HuH-7.5 (cell line): Measurements from ENCODE around the gene ERC2.

Experiments used
- DNase-seq: peaks from one replicate; pipeline ENCODE4 v3.0.0; 2011; ENCODE audit warnings: low spot score

ERC2 gene

DNA sequence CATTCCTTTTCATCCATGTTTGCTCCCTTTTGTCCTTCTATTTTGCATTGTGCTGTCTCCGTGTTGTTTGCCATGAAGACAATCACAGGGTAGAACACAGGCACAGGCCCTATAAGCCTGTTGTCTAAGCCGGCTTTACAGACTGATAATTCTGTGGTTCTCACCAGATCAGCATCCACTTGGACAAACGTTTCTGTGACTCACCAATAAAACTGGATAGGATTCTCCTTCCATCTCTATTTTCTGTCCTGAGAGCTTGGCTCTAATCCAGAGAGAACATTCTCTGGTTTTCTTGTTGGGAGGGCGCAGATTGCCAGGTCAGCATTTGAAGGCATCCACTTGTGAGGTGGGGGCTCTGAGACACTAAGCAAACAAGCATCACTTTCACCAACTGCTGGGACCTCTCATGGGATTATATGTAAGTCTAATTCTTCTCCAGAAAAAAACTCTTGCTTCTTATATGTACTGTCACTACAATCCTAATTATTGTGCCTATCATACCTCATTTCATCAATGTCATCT, 101.6 kb downstream of the ERC2 start:
- DNase-seq = no peak

DNA sequence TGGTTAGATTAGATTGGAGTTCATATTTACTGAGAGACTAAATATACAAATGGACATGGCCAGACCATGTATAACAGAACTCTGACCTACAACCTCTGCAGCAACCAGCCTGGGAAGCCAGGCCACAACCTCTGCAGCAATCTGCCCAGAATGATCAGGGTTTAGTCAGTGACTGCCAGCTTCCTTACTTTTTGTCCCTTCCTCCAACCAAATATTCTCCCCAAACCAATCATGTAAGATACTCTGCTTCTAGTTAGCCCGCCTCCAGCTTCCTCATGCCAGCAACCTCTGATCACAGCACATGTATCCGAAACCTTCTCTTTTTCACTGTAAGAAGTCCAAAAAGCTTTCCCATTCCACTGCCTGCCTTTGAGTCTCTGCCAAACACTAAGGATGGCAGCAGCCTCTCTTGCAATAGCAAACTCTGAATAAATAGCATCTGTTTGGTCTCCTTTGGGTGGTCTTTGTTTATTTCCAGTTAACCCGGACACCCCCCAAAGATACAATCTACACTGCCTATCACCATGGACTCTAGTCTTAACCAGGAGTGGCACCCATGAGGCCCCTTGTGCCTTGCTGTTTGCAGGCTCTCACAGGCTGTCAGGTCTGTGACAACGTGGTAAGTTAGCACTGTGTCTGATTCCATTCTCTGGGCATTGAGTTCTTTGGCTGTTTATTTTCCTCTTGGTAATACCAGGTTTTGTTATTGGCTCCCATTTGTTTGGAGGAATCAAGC, 102.2 kb downstream of the ERC2 start:
- DNase-seq = no peak

DNA sequence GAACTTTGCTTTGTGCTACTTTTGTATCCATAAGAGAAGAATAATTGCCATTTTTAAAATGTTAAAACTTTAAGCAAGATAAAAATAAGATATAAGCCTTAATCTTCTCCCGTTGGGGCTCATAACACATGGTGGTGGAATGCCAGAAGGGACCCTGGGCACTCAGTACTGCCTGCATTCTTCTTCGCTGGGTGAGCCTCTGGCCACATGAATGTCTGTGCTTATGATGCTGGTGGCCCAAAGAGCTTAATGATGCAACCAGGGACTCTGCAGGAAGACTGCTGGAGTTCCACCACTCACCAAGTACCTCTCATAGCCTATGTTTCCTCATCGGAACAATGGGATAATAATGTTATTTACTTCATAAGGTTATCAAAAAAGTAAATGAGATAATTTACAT, 103.6 kb downstream of the ERC2 start:
- DNase-seq = no peak

DNA sequence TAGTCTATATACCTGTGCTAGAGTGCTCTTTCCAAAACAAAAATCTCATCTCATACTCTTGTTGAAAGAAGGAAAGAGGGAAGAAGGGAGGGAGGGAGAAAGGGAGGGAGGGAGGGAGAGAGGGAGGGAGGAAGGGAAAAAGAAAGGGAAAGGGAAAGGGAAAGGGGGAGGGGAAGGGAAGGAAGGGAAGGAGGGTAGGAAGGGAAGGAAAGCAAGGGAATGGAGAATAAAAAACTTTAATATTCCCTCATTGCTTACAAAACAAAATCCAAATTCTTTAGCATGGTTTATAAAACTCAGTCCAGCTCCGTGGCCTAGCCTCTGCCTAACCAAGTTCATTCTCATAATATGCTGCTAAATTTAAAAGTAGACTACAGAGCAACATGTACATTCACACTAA, 104.5 kb downstream of the ERC2 start:
- no peak for DNase-seq

DNA sequence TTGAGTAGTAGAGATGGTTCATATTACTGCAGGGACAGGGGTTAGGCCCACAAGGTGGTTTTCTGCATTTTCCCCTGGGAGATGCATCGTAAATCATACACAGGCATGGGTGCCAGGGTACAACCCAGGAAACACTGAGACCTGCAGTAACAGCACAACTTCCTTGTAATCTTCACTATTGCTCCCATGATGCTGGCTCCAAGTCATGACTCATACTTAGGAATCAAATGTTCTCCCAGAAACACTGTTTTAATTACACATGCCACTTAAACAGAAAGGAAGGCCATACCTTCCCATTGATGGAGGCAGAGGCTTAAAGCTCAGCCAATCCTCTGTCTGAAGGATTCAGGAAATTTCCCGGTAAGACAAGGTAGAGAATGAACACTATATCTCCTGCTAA, 106.5 kb downstream of the ERC2 start:
- DNase-seq = no peak

DNA sequence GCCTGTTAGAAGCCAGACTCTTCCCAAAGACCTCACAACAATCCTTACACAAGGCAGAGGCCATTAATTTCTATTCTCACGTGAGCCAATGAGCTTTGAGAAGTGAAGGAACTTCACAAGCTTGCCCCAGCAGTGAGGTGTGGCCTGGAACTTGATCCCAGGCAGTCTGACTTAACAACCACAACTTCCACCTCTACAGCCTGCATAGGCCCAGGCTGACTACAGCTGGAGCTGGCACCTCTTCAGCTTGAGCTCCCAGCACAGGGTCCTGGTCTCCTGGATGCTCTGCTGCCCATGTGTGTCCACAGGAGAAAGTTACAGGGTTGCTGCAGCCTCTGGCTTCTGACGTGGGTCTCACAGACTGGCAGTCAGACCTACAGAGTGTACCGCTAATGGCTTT, 111.0 kb downstream of the ERC2 start:
- no peak for DNase-seq

DNA sequence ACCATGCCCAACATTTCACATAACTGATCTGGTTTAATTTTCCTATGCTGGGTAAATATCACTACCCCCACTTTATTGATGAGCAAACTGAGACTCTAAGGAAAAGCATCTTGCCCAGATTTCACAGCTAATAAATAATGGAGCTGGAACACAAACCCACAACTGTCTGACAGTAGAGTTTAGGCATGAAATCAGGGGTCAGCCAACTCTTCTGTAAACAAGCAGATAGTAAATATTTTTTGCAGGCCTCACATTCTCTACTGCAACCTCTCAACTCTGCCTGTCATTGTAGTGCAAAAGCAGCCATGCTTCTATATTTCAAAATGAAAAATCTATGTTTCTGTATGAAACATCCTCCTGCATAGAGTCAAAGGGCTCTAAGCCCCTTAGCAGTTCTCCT, 111.5 kb downstream of the ERC2 start:
- no peak for DNase-seq

DNA sequence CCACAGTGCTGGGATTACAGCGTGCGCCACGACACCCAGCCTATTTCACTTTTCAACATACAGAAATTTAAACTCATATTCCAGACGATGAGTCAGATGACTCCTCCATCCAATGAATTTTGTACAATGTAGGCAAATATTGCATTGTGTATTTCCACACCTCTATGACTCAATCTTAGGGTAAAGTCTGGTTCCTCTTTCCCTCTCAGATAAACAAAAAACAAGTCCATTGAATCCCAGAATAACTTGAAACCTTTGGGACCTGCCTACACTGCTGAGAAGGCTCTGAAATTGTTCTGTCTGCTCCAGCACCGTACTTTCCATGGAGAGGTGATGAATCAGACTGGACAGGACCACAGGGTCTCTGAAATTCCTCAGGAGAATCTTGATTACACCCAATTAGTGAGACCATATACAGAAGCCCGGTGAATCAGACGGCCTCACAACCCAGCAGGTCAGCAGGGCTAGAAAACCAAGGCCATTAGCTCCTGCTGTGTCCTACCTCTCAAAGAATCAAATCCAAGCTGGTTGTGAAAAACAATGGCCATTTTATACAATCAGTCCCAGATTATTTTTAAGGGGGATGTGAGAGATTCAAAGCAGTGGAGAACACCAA, 112.6 kb downstream of the ERC2 start:
- no peak for DNase-seq

DNA sequence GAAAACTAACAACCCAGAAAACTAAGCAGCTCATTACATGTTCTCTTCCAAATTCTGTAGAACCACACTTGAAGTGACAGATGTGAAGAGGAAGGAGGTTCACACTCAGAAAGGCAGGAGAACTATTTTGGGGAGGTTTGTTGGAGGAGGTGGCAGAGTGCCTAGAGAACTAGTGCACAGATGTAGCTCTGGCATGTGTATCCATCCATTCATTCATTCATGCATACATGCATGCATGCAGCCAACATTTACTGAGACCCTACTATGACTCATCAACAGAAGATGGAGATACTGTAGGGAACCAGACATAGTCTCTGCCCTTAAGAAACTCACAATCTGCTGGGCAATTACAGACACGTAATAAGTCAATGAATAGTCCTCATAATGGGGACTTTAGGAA, 116.7 kb downstream of the ERC2 start:
- no peak for DNase-seq

DNA sequence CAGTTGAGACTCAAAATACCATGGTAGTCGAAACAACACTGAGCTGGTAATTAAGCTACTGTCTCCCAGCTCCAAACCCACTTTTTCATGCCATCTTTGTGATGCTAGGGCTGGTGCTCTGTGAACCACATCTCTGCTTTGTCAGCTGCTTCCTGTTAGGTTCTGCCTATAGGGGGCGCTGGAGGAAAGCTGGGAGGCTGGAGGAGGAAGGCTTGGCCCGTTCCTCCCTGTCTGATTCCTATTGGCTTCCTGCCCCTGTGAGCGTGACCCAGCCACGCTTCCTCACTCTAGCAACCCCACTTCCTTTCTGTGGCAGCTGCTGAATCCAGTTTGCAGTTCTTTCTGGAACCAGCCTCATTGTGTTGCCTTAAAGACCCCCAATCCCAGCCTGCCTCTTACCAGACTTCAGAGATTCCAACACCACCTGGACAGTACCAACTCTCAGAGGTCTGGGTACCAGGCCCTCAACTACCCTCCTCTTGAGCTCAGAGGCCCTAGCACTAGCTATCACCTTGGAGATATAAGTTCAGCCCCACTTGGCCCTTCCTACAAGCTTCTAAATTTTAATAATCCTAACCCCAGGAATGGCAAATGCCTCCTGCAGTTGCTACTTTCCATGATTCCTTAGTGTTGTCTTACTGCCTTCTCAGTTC, 120.9 kb downstream of the ERC2 start:
- DNase-seq = no peak

DNA sequence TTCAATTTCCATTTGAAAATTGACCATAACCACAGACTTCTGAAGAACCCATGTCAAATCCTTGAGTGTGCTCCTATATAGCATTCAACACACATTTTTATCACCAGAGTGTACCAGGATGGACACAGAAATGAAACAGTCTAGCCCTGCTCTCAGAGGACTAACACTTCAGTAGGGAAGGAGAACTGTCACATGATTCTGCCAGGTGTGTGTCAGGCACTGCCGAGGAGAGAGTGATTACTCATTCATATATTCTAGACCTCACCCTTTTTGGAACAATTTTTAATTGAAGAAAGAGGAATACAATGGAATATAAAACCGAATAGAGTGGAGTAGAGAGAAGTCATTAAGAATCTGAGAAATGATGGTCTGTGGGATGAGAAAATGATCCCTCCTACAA, 125.8 kb downstream of the ERC2 start:
- DNase-seq = no peak

DNA sequence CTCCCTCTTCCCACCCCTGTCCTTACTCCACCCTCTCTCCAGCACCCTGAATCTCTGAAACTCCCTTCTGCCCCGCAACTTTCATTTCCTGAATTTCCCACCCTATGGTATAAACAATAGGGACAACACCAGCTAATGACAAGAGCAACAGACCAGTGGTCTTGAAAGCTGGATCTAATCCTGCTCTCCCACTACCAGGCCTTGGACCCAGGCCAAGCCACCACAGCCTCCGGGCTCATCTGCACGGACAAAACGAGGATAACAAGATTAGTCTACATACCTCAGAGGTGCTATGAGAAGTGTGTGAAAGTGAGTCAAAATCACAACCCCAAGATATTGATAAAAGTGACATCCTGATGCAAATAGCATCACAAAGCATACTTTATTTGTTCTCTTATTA, 128.6 kb downstream of the ERC2 start:
- DNase-seq = no peak

DNA sequence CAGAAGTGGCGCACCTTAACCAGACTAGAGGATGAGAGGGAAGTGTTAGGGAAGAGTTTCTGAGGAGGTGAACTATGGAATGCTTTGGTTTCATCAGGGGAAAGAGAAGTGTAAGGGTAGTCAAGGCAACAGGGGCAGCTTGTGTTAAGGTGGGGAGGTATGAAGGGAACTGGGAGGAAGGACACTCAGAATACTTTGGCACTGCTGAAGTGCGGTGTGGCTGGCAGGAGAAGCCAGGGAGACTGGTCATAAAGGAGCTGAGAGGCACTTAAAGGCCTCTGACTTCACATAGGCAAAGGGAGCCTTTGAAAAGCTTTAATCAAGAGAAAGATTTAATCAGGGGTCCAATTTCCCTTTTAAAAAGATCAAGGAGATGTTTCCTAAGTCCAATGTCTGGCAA, 129.0 kb downstream of the ERC2 start:
- no peak for DNase-seq

DNA sequence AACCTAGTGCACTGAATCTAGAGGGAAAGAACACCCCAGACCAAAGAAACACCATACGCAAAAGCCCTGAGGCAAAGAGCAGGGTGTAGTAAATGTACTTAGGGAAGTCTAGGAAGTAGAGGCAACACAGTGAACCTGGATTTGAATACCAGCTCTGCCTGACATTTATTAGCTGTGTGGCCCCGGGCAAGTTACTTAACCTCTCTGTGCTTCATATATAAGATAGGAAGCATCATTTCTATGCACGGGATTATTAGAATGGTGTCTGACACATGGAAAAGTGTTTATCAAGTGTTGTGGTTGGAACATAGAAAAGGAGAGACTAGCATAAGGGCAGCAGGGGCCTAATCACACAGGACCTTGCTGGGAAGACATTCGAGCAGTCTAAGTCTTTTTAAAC, 132.2 kb downstream of the ERC2 start:
- no peak for DNase-seq

DNA sequence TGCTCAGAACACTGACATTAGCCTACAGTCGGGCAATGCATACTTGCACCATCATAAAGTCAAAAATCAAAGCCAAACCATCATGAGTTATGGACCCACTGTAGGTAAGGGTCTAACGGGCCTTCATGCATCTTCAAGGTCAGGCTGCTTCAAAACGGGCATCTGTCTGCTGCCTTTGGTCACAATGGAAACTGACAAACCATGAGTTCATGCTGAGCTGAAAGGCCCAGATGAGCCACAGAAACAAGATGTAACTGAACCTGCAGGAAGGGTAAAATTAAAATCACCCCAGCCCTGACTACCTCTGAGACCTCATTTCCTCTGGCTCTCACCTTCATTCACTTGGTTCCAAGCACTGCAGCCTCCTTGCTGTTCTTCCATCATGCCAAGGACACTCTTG, 143.8 kb downstream of the ERC2 start:
- no peak for DNase-seq

DNA sequence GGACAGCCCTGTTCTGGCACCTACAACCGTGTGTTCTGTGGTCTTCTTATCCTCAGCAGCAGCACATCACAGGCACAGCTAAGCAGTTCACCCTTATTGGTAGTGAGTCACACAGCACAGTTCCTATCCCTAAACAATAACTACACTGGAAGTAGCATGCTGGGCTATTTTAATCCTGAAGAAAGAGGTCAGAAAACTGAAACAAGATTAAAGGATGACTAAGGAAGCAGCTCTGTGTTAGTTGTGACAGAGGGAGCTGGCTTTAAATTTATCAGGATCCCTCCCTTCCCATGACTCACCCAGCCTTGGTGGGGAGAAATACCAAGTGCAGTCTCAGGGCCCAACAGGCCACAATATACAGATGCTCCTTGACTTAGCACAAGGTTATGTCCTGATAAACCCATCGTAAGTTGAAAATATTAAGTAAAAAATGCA, 144.3 kb downstream of the ERC2 start:
- DNase-seq = no peak

DNA sequence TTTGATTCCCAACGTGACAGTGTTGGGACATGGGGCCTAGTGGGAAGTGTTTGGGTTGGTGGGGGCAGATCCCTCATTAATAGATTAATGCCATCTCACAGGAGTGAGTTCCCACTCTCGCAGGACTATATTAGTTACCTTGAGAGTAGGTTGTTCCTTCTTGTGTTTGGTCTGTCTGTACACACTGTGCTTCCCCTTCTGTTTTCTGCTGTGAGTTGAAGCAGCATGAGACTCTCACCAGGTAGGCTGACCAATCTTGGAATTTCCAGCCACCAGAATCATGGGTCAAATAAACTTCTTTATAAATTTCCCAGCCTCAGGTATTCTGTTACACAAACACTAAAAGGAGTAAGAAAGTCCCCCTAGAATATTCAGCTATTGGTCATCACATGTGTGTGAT, 145.4 kb downstream of the ERC2 start:
- DNase-seq = no peak

DNA sequence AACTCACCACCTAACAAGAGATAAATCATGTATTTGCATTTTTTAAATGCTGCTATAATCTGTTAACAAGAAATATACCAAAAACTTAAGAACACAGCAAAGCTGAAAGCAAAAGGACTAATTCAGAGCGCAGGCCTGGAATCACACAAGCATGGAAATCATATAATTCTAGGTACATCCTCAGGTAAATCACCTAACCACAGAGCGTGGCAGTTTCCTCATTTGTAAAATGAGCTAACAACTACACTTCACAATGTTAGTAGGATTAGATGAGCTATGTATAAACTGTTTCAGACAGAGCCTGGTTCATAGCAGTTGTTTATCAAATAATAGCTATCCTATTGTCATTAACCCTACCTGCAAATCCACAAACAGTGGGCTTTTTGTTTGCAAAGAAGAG, 146.4 kb downstream of the ERC2 start:
- DNase-seq = no peak

DNA sequence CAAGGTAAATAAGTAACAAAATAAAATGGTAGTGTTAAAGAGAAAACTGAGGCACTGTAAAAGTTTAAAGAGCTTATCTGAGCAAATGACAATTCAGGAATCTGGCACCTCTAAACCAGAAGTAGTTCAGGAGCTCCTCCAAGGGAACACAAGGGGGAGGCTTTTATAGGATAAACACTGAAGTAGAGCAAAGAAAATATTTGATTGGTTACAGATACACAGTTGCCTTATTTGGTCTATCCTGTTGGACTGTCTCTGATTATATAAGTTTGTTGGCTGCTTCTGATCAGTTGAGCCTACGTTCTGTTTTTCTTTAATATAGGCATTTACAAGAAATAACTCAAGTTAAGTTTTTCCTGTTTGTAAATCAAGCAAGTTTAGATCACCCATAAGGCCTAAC, 146.9 kb downstream of the ERC2 start:
- no peak for DNase-seq

DNA sequence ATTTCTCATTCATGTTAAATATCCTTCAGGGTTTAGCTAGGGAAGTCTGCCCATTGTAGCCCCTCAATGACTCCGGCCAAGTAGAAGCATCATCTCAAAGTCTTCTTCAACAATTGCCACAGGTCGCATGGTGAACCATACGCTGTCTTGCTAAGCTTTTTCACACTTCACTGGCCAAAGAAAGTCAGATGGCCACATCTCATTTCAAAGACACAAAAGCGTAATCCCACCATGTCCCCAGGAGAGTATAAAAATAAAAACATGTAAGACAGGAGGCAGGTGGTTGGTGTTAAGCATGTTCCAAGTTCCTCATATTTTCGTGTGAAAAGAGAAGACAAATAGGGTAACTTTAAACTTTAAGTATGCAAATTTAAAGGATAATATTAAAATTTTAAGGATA, 147.4 kb downstream of the ERC2 start:
- DNase-seq = no peak

DNA sequence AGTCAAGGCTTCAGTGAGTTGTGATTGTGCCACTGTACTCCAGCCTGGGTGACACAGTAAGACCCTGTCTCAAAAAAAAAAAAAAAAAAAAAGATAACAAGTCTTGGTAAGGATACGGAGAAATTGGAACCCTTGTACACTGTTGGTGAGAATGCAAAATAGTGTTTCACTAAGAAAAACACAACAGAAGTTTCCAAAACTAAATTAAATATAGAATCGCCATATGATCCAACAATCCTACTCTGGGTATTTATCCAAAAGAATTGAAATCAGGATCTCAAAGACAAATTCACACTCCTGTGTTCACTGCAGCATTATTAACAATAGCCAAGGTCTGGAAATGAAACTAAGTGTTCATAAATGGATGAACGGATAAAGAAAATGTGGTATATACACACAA, 149.4 kb downstream of the ERC2 start:
- no peak for DNase-seq

DNA sequence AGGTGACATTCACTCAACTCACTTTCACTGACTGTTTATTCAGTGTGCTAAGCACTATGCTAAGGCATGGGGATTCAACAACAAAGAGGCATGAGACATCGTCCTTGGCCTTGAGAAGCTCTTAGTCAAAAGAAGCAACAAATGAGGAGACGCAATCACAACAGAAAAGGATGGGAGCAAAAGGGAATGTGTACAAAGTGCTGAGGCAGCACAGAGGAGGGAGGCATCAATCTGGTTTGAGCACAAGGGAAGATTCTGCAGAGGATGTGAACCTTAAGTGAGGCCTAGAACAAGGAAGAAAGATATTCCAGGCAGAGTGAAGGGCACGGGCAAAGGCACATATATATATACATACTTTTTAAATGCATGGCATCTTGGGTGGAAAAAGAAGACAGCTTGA, 151.3 kb downstream of the ERC2 start:
- no peak for DNase-seq

DNA sequence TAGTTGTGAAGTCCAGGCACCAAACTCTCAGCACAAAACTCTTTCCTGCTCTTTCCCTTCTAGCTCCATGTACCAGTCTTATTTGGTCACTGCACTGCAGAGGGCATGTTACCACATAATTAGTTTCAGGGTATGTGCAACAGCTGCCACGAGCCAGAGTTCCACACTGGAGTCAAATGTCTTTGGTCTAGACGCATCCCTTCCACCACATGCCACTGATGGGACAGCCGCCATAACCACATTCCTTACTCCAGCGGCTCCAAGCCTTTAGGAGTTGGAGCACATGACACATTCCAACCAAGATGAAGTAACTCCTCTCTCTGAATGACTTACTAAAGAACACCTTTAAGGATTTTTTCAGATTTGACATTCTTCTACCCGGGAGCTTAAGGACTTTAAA, 153.4 kb downstream of the ERC2 start:
- DNase-seq = no peak

DNA sequence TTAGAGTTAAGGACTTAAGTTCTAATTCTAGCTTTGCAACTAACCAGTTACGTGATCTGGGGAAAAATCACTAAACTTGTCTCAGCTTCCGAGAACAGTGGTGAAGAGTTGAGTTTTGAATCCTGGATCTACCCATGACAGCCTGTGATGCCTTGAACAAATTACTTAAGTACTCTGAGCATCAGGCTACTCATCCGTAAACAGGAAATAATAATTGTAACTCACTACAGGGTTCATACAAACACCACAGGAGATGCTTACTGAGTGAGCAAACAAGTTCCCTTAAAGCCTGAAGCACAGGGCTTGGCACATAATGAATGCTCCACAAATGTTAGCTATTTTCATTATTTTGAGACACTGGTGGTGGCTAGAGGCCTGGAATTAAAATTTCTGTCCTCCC, 158.8 kb downstream of the ERC2 start:
- DNase-seq = no peak
